T-helper 17 cell (primary cell): ENCODE data around the gene WEE2. TPM values are rescaled to one million over a fixed set of nuclear protein-coding genes. Genes with fewer than 3 reads are reported as not detected.

Experiments used
- total RNA-seq, 4 donors: library from RNA in 2 of 4; stranded (reverse) in 2 of 4; gene quantifications; one replicate each; pipeline ENCODE4 v1.2.3 and lab custom pipeline; 2022 to 2026

Gene WEE2
- total RNA-seq, 2 donors from 2014 or later = not detected

Other genes starting within 250 kb of the WEE2 start
- 10 to 100 TPM; 25.9 to 27.4 TPM for gene AGK, start 156.9 kb upstream of the WEE2 start, total RNA-seq
- gene DENND11, start 6.2 kb upstream of the WEE2 start, total RNA-seq = 10 to 100 TPM; 34.1 to 37.6 TPM
- gene SSBP1, start 30.0 kb downstream of the WEE2 start, total RNA-seq = 10 to 100 TPM; 81.3 to 91.3 TPM
- gene TAS2R3, start 55.7 kb downstream of the WEE2 start, total RNA-seq = under 1 TPM; 0.42 to 0.87 TPM
- under 1 TPM; 0.37 to 0.50 TPM for gene TAS2R4, start 68.3 kb downstream of the WEE2 start, total RNA-seq
- gene TAS2R5, start 81.9 kb downstream of the WEE2 start, total RNA-seq = 1 to 10 TPM in 1 of 2 donors, under 1 TPM in 1; 0.90 to 1.1 TPM
- not detected for gene PRSS37, start 133.1 kb downstream of the WEE2 start, total RNA-seq
- gene OR9A4, start 208.0 kb downstream of the WEE2 start, total RNA-seq = not detected
- gene CLEC5A, start 238.6 kb downstream of the WEE2 start, total RNA-seq = under 1 TPM in 1 of 2 donors, not detected in 1; 0.27 TPM